ENCODE data around the gene CHKA. TPM values are rescaled to one million over a fixed set of nuclear protein-coding genes. Genes with fewer than 3 reads are reported as not detected.

CHKA gene
- polyA plus RNA-seq, 1 of the 3 experiments (the other 2 are of a cell fraction) = 12.3 TPM

GRCh38 chr11:68011051-68011943, 109.9 kb downstream of the CHKA start:
- Histone ChIP-seq H3K4me1 (ENCODE audit: control insufficient read depth in 1 of 2, insufficient read depth in 2 of 2, low read depth in 1 of 2, low read length in 1 of 2) (peaks cover 30 to 44% of the 10 kb centered on the region in 2 experiments; a peak in 3 of 4 replicates), H3K27ac (ENCODE audit: low read depth in 2 of 2, low read length in 1 of 2) (peak overlapping the region; percentile 25 to 96; a peak in 3 of 4 replicates), H3K36me3 (replicated peaks in 1 of 2; ENCODE audit: control insufficient read depth in 1 of 2, insufficient read depth in 2 of 2, low read length in 1 of 2) (no peaks in the 10 kb centered on the region), H3K9me3 (no peaks in the 10 kb centered on the region), H3F3A (replicated peaks; ENCODE audit: insufficient read depth) (peaks cover 18% of the 10 kb centered on the region), H3K4me2 (peak overlapping the region; percentile 81; the same call in 1 of the 2 replicates), H3K9me2 (no peaks in the 10 kb centered on the region), H2AFZ (ENCODE audit: low read depth) (peak overlapping the region; percentile 35; the same call in 1 of the 2 replicates), H3K4me3 (ENCODE audit: low read depth in 2 of 2, low read length in 1 of 2) (peak overlapping the region in 1 of 2 experiments; percentile 18; a peak in 1 of 4 replicates), H3K9ac (peak overlapping the region; percentile 72), H3K79me2 (ENCODE audit: insufficient read depth) (peaks cover 18% of the 10 kb centered on the region), H4K20me1 (ENCODE audit: insufficient read depth) (no peaks in the 10 kb centered on the region), H3K27me3 (ENCODE audit: insufficient read depth) (no peaks in the 10 kb centered on the region)
- POLR2A ChIA-PET = no interaction called here
- TF ChIP-seq NRF1 (IDR thresholded peaks at IDR 0.05; ENCODE audit: low read depth, low read length) (no peak), TAF1 (IDR thresholded peaks at IDR 0.05; ENCODE audit: borderline replicate concordance, low read depth, low read length) (no peak), EP300 (IDR thresholded peaks at IDR 0.05; ENCODE audit: borderline replicate concordance in 1 of 2, low read depth in 1 of 2, low read length in 1 of 2) (no peak), RAD21 (IDR thresholded peaks at IDR 0.05; ENCODE audit: low read length) (no peak), FOSL2 (IDR thresholded peaks at IDR 0.05; ENCODE audit: borderline replicate concordance, low read depth) (no peak)
- TF ChIP-seq, protein P1, sequence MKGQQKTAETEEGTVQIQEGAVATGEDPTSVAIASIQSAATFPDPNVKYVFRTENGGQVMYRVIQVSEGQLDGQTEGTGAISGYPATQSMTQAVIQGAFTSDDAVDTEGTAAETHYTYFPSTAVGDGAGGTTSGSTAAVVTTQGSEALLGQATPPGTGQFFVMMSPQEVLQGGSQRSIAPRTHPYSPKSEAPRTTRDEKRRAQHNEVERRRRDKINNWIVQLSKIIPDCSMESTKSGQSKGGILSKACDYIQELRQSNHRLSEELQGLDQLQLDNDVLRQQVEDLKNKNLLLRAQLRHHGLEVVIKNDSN (IDR thresholded peaks at IDR 0.05; ENCODE audit: borderline replicate concordance, low read depth) = no peak
- CTCF ChIA-PET = interaction anchor here (1.1 to 1.6 kb wide), 4 partner anchors 13 to 194 kb away, joined by 3 to 5 read pairs (median 3); no protein-coding TSS in a partner anchor
- 78% methylated on average over 13 of the region's 16 CpGs for WGBS (ENCODE audit: low lambda C conversion rate)
- no peak for DNase-seq

GRCh38 chr11:68010090-68011041, 110.8 kb downstream of the CHKA start, which contains the start of gene ALDH3B1:
Gene ALDH3B1 (plus strand): TSS chr11:68010327. CDS start chr11:68015298, 4,971 bp downstream.
- POLR2A ChIA-PET = interaction anchor here (0.6 kb wide), 1 partner anchor 32 kb away, joined by 3 read pairs; no protein-coding TSS in a partner anchor
- H2AFZ ChIP-seq (ENCODE audit: low read depth) = peak within 1 kb of the TSS; percentile 73
- TF ChIP-seq POLR2AphosphoS5 (IDR thresholded peaks at IDR 0.05; ENCODE audit: low read depth, low read length) (peak; percentile 15; the same call in 1 of the 2 replicates), FOXJ3 (CRISPR knock-in tag; IDR thresholded peaks at IDR 0.05) (no peak), FOSL2 (IDR thresholded peaks at IDR 0.05; ENCODE audit: borderline replicate concordance, low read depth) (no peak), ELF1 (IDR thresholded peaks at IDR 0.05) (no peak), TAF1 (IDR thresholded peaks at IDR 0.05; ENCODE audit: borderline replicate concordance, low read depth, low read length) (peak; percentile 50; the same call in 1 of the 2 replicates), TCF12 (IDR thresholded peaks at IDR 0.05) (peak; percentile 42; the same call in 1 of the 2 replicates), EZH2phosphoT487 (IDR thresholded peaks at IDR 0.05; ENCODE audit: borderline replicate concordance, low read depth) (no peak), GATA2 (CRISPR knock-in tag; IDR thresholded peaks at IDR 0.05) (no peak), IRF3 (IDR thresholded peaks at IDR 0.05; ENCODE audit: low read depth, low read length) (no peak)
- TF ChIP-seq, protein P2, sequence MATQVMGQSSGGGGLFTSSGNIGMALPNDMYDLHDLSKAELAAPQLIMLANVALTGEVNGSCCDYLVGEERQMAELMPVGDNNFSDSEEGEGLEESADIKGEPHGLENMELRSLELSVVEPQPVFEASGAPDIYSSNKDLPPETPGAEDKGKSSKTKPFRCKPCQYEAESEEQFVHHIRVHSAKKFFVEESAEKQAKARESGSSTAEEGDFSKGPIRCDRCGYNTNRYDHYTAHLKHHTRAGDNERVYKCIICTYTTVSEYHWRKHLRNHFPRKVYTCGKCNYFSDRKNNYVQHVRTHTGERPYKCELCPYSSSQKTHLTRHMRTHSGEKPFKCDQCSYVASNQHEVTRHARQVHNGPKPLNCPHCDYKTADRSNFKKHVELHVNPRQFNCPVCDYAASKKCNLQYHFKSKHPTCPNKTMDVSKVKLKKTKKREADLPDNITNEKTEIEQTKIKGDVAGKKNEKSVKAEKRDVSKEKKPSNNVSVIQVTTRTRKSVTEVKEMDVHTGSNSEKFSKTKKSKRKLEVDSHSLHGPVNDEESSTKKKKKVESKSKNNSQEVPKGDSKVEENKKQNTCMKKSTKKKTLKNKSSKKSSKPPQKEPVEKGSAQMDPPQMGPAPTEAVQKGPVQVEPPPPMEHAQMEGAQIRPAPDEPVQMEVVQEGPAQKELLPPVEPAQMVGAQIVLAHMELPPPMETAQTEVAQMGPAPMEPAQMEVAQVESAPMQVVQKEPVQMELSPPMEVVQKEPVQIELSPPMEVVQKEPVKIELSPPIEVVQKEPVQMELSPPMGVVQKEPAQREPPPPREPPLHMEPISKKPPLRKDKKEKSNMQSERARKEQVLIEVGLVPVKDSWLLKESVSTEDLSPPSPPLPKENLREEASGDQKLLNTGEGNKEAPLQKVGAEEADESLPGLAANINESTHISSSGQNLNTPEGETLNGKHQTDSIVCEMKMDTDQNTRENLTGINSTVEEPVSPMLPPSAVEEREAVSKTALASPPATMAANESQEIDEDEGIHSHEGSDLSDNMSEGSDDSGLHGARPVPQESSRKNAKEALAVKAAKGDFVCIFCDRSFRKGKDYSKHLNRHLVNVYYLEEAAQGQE (IDR thresholded peaks at IDR 0.05; ENCODE audit: low read depth, low read length) = no peak
- TF ChIP-seq, protein P3, sequence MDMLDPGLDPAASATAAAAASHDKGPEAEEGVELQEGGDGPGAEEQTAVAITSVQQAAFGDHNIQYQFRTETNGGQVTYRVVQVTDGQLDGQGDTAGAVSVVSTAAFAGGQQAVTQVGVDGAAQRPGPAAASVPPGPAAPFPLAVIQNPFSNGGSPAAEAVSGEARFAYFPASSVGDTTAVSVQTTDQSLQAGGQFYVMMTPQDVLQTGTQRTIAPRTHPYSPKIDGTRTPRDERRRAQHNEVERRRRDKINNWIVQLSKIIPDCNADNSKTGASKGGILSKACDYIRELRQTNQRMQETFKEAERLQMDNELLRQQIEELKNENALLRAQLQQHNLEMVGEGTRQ (IDR thresholded peaks at IDR 0.05; ENCODE audit: borderline replicate concordance, low read depth, low read length) = no peak

More at GRCh38 chr11:68010090-68011041, 110.8 kb downstream of the CHKA start, which contains the start of gene ALDH3B1:
- DNase-seq = peak; percentile 52
- H3K9me2 ChIP-seq = no peaks in the 10 kb centered on the region
- H3K36me3 ChIP-seq (replicated peaks in 1 of 2; ENCODE audit: control insufficient read depth in 1 of 2, insufficient read depth in 2 of 2, low read length in 1 of 2) = no peaks in the 10 kb centered on the region
- H3K4me2 ChIP-seq = peak within 1 kb of the TSS; percentile 81
- 46% methylated on average over 20 of the region's 33 CpGs for WGBS (ENCODE audit: low lambda C conversion rate)
- no peaks in the 10 kb centered on the region for H4K20me1 ChIP-seq (ENCODE audit: insufficient read depth)
- peaks cover 18% of the 10 kb centered on the region for H3F3A ChIP-seq (replicated peaks; ENCODE audit: insufficient read depth)
- peak within 1 kb of the TSS; percentile 25 to 96 for H3K27ac ChIP-seq (ENCODE audit: low read depth in 2 of 2, low read length in 1 of 2)
- H3K9ac ChIP-seq = peak within 1 kb of the TSS; percentile 72
- H3K4me1 ChIP-seq (ENCODE audit: control insufficient read depth in 1 of 2, insufficient read depth in 2 of 2, low read depth in 1 of 2, low read length in 1 of 2) = peaks cover 30 to 44% of the 10 kb centered on the region in 2 experiments; a peak in 3 of 4 replicates
- CTCF ChIA-PET = interaction anchor here (0.9 to 1.7 kb wide), 8 partner anchors 12 to 198 kb away, joined by 3 to 7 read pairs (median 3); no protein-coding TSS in a partner anchor
- no peaks in the 10 kb centered on the region for H3K27me3 ChIP-seq (ENCODE audit: insufficient read depth)
- no peaks in the 10 kb centered on the region for H3K9me3 ChIP-seq
- peaks cover 18% of the 10 kb centered on the region for H3K79me2 ChIP-seq (ENCODE audit: insufficient read depth)
- peak within 1 kb of the TSS; percentile 2 to 18; a peak in 2 of 4 replicates for H3K4me3 ChIP-seq (ENCODE audit: low read depth in 2 of 2, low read length in 1 of 2)

Measured in SK-N-SH (cell line).